ENCODE data around the gene PARD3B.

The PARD3B gene

DNA sequence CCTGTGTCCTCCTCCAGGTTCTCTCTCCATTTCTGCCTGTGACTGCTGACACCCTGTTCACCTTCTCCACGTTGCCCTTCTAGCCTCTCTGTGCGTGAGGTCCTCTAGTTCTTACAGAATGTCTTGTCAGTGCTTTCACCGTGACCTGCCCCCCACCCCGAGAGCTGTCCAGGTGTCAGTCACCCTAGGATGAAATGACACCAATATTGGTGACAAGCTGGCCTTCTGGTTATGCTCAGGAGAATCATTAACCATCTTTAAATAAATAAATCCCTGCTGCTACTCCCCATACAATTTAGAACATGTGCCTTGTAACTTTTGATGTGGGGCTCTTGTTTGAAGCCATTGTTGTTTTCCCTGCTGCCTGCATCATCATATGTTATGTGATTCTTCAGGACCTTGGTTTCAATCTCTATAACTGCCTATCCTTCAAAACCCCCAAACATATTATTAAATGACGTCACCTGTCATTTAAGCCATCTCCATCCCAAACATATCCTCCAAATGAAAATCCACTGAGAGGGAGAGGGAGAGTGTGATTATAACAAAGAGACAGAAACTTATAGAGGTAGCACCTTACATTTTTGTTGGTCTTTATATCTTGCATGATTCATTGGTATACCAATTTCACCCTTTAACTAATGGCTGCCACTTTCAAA is 496.3 kb downstream of the PARD3B start:
- Mint-ChIP-seq H3K9me3 (no peaks in the 10 kb centered on the region), H3K36me3 (ENCODE audit: low read depth) (no peaks in the 10 kb centered on the region), H3K4me1 (ENCODE audit: low read depth) (no peaks in the 10 kb centered on the region), H3K27me3 (no peaks in the 10 kb centered on the region), H3K4me3 (no peak overlapping the region), H3K27ac (no peak overlapping the region)
- intact Hi-C loops (cut with micrococcal nuclease) = no loop called here

DNA sequence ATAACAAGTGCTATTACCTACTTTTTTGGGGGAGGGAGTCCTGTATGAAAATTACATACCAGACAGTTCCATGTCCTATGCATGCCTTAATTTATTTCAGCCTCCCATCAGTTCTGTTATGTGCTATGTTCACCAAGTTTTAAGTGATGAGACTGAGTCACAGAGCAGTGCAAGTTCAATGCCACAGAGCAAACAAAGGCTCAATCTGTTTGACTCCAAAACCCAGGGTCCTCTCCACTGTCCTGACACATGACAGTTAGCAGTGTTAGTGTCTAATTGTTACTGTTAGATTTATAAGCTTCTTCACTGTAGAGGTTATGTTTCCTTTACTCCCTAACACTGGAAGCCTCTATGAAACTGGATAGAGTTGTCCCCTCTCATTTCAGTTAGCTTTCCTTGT is 498.0 kb downstream of the PARD3B start:
- intact Hi-C loops (cut with micrococcal nuclease) = no loop called here
- Mint-ChIP-seq H3K27ac (no peak overlapping the region), H3K4me3 (no peak overlapping the region), H3K27me3 (no peaks in the 10 kb centered on the region), H3K9me3 (no peaks in the 10 kb centered on the region), H3K36me3 (ENCODE audit: low read depth) (no peaks in the 10 kb centered on the region), H3K4me1 (ENCODE audit: low read depth) (no peaks in the 10 kb centered on the region)

DNA sequence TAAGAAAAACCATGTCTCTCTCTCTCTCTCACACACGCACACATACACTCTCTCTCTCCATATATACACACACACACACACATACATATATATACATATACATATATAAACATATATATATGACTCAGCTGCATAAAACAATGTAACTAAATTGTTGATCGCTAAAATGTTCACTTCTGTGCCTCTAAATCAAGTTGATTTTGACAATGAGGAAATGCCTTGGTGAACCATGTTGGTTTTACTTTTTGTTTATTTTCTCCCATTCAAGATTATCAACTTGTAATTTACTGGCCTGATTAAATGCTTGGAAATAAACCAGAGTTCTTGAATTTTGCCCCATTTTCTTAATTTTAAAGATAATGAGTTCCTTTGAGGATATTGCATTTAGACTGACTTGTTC is 500.4 kb downstream of the PARD3B start:
- intact Hi-C loops (cut with micrococcal nuclease) = no loop called here
- H3K27ac Mint-ChIP-seq = no peak overlapping the region
- no peaks in the 10 kb centered on the region for H3K4me1 Mint-ChIP-seq (ENCODE audit: low read depth)
- no peaks in the 10 kb centered on the region for H3K36me3 Mint-ChIP-seq (ENCODE audit: low read depth)
- peaks cover 12% of the 10 kb centered on the region for H3K9me3 Mint-ChIP-seq
- H3K4me3 Mint-ChIP-seq = no peak overlapping the region
- no peaks in the 10 kb centered on the region for H3K27me3 Mint-ChIP-seq

DNA sequence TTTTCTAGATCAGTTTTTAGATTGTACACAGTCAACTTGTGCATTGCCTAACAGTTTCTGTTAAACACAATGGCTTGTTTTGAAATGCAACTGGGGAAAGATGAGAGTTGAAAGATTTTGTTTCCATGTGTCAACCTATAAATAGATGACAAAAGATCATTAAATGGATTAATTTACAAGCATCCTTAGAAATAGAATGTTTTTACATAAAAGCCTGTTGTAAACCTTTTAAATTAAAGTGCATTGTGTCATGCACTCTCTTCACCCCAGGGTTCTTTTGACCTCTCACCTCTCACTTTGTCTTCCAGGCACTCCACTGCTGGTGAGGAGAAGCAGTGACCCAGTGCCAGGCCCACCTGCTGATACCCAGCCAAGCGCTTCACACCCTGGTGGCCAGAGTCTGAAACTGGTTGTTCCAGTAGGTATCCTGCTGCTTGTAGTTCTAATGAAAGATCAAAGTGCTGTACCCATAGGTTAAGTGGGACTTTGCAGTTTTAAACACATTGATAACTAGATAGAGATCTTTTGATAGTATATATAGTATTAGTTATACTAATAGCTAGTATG is 502.1 kb downstream of the PARD3B start:
- peaks cover 12% of the 10 kb centered on the region for H3K9me3 Mint-ChIP-seq
- intact Hi-C loops (cut with micrococcal nuclease) = no loop called here
- no peaks in the 10 kb centered on the region for H3K4me1 Mint-ChIP-seq (ENCODE audit: low read depth)
- H3K27me3 Mint-ChIP-seq = no peaks in the 10 kb centered on the region
- no peak overlapping the region for H3K27ac Mint-ChIP-seq
- H3K36me3 Mint-ChIP-seq (ENCODE audit: low read depth) = no peaks in the 10 kb centered on the region
- no peak overlapping the region for H3K4me3 Mint-ChIP-seq

DNA sequence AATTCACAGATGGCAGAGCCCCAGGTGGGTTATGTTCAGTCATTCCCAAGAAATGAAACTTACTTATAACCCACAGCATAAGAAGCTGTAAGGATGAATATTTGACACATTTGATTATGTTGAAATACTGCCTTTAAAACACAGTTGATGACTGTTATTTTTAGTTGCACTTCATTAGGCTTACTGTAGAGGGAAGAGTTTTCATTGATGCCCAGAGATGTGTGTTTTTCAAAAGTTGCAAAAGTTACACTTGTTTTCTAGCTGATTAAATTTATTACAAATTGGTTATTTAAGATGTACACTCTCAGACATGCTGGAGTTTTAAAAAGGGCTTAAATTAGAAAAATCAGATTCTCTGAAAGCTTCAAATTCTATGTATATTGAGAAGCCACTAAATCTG is 506.1 kb downstream of the PARD3B start:
- no peaks in the 10 kb centered on the region for H3K27me3 Mint-ChIP-seq
- H3K36me3 Mint-ChIP-seq (ENCODE audit: low read depth) = no peaks in the 10 kb centered on the region
- peaks cover 12% of the 10 kb centered on the region for H3K9me3 Mint-ChIP-seq
- no peak overlapping the region for H3K4me3 Mint-ChIP-seq
- no peak overlapping the region for H3K27ac Mint-ChIP-seq
- intact Hi-C loops (cut with micrococcal nuclease) = no loop called here
- no peaks in the 10 kb centered on the region for H3K4me1 Mint-ChIP-seq (ENCODE audit: low read depth)

DNA sequence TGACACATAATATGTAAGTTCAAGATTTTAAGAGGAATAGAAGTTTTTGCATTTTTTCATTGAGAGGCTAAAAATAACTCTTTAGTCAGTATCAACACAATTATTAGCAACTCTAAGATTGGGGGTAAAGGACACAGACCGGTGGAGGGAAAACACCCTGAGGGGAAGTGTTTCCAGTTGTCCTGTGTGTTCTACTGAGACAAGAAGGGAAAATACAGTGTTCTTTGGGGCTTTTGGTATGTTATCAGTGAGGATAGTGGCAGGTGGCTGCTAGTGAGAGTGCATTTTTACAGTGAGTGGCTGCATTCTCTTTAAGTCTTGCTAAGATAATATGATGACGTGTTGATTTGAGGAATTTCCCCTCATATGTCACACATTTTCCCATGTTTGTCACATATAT is 507.5 kb downstream of the PARD3B start:
- no peak overlapping the region for H3K4me3 Mint-ChIP-seq
- H3K27ac Mint-ChIP-seq = no peak overlapping the region
- H3K36me3 Mint-ChIP-seq (ENCODE audit: low read depth) = no peaks in the 10 kb centered on the region
- intact Hi-C loops (cut with micrococcal nuclease) = no loop called here
- no peaks in the 10 kb centered on the region for H3K4me1 Mint-ChIP-seq (ENCODE audit: low read depth)
- peaks cover 12% of the 10 kb centered on the region for H3K9me3 Mint-ChIP-seq
- H3K27me3 Mint-ChIP-seq = no peaks in the 10 kb centered on the region

DNA sequence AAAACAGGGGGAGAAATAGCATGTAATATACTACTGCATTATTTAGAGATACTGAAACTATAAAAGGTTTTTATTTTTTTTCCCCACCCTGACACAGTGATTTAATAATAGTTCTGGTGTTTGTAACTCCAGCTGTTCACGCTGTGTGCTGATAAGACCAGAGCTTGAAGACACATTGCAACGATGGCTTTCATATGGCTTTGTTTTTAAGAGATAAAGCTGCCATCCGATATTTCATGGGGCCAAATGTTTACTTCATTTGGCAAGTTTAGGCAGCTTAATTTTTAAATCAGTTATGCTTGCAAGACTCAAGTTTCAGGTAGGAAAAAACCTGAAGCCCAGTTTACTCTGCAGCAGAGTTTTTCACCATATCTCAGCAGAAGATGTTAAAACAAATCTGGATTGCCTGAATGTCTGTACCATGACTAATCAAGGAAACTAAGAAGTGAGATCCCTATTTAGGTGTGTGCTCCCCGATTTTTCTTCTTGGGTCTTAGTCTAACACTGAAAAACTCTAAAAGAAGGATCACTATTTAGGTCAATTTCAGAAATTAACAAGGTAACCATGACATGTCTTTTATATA is 508.6 kb downstream of the PARD3B start:
- intact Hi-C loops (cut with micrococcal nuclease) = no loop called here
- H3K36me3 Mint-ChIP-seq (ENCODE audit: low read depth) = no peaks in the 10 kb centered on the region
- H3K4me1 Mint-ChIP-seq (ENCODE audit: low read depth) = no peaks in the 10 kb centered on the region
- H3K27me3 Mint-ChIP-seq = no peaks in the 10 kb centered on the region
- no peak overlapping the region for H3K4me3 Mint-ChIP-seq
- H3K9me3 Mint-ChIP-seq = peaks cover 17% of the 10 kb centered on the region
- H3K27ac Mint-ChIP-seq = no peak overlapping the region

DNA sequence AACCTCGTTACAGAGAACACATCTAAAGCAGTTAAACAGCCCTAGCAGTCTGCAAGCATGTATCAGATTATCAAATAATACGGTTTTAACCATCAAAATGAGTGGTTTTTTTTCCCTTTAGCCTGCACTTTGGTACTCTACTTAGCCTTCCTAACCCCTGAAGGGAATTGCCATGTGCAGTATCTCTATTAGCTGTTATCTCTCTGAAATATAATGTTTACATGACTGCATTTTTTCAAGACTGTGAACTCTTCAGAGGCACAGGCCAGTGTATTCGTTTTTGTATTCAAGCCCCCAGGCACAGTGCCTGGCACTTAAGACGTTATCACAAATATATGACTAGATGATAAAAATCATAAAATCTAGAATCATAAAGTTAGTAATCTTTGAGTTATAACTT is 509.5 kb downstream of the PARD3B start:
- H3K9me3 Mint-ChIP-seq = peaks cover 16% of the 10 kb centered on the region
- H3K27ac Mint-ChIP-seq = no peak overlapping the region
- H3K27me3 Mint-ChIP-seq = no peaks in the 10 kb centered on the region
- intact Hi-C loops (cut with micrococcal nuclease) = no loop called here
- no peaks in the 10 kb centered on the region for H3K4me1 Mint-ChIP-seq (ENCODE audit: low read depth)
- no peak overlapping the region for H3K4me3 Mint-ChIP-seq
- no peaks in the 10 kb centered on the region for H3K36me3 Mint-ChIP-seq (ENCODE audit: low read depth)

DNA sequence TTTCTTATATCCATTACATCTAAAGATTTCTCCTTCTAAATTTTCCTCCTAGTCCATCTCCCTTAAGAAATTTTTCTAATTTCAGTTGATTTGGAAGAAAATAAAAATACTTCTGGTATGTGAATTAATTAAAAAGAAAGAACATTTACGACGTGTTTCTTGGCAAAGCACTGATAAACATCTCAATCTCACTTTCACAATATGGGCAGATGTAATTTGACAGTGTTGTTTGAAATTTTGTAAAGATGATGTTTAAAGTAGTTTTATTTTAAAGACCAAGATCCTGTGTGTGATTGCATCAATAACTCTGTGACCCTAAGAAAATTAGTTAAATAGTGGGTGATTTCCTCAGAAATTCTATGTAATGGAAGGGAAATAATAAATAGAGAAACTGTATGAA is 510.0 kb downstream of the PARD3B start:
- peaks cover 16% of the 10 kb centered on the region for H3K9me3 Mint-ChIP-seq
- no peaks in the 10 kb centered on the region for H3K36me3 Mint-ChIP-seq (ENCODE audit: low read depth)
- intact Hi-C loops (cut with micrococcal nuclease) = no loop called here
- H3K4me1 Mint-ChIP-seq (ENCODE audit: low read depth) = no peaks in the 10 kb centered on the region
- no peak overlapping the region for H3K27ac Mint-ChIP-seq
- no peak overlapping the region for H3K4me3 Mint-ChIP-seq
- no peaks in the 10 kb centered on the region for H3K27me3 Mint-ChIP-seq

DNA sequence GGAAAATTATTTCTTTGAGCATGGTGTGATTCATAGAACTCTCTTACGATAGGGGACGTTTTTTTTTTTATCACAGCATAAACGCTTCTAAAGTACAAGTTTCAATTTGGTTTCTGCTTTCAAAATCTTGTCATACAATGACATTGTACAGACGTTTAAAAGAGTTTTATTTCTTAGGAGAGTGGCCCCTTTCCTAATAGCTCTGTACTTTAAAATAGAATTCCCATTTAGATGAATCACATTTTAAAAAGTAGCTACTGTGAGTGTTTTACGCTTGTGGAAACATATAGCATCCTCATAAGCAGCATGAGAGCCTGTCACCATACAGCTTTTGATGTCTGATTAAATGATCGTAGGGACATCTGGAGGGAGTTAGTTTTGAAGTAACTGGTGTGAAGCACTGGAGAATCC is 510.9 kb downstream of the PARD3B start:
- Mint-ChIP-seq H3K27me3 (no peaks in the 10 kb centered on the region), H3K4me3 (no peak overlapping the region), H3K9me3 (peaks cover 16% of the 10 kb centered on the region), H3K27ac (no peak overlapping the region), H3K36me3 (ENCODE audit: low read depth) (no peaks in the 10 kb centered on the region), H3K4me1 (ENCODE audit: low read depth) (no peaks in the 10 kb centered on the region)
- intact Hi-C loops (cut with micrococcal nuclease) = no loop called here

DNA sequence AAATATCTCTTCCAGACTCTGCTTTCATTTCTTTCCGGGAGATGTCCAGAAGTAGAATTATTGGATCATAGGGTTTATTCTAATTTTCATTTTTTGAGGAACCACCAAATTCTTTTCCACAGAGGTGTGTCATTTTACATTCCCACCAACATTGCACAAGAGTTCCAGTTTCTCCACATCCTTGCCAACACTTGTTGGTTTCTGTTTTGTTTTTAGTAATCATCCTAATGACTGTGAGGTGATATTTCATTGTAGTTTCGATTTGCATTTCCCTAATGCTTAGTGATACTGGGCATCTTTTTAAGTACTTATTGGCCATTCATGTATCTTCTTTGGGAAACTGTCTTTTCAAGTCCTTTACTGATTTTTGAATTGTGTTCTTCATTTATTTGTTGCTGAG is 513.1 kb downstream of the PARD3B start:
- Mint-ChIP-seq H3K4me3 (no peak overlapping the region), H3K27ac (no peak overlapping the region), H3K4me1 (ENCODE audit: low read depth) (no peaks in the 10 kb centered on the region), H3K27me3 (no peaks in the 10 kb centered on the region), H3K9me3 (peaks cover 16% of the 10 kb centered on the region), H3K36me3 (ENCODE audit: low read depth) (no peaks in the 10 kb centered on the region)
- intact Hi-C loops (cut with micrococcal nuclease) = no loop called here

DNA sequence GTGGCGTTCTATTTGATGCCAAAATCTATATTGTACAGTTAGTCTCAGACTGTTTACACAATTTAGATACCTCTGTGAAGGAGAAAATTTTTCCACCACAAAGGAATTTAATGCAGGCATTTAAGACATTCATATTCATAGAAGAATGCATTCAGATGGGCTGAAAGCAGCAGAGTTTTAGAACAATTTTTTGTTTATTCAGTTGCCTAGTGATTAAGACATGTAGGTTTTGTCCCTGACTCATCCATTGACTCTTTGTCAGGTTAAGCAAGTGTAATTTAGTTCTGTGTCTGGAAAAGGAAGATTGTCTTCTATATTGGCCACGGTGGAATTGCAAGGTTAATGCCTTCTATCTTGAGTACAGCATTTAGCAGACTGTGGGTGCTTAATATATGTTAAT is 515.0 kb downstream of the PARD3B start:
- H3K9me3 Mint-ChIP-seq = peaks cover 16% of the 10 kb centered on the region
- H3K27ac Mint-ChIP-seq = no peak overlapping the region
- H3K36me3 Mint-ChIP-seq (ENCODE audit: low read depth) = no peaks in the 10 kb centered on the region
- H3K27me3 Mint-ChIP-seq = no peaks in the 10 kb centered on the region
- H3K4me3 Mint-ChIP-seq = no peak overlapping the region
- H3K4me1 Mint-ChIP-seq (ENCODE audit: low read depth) = no peaks in the 10 kb centered on the region
- intact Hi-C loops (cut with micrococcal nuclease) = no loop called here

DNA sequence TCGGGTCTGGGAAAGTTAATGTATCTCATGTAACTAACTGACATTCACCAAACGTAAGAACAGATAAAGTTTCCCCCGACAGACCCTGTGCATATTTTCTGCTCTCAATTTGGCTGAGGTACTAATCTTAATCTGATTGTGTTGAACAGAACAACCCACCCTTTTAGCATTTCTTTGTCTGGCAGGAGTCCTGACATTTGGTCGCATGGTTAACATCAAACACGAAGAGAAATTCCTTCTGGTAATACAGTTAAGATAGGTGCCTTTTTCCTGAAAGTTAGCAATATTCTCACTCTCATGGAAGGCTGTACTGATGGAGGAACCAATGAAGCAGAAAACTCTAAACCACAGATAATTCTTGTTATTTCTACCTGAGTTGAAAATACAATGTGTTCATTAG is 520.8 kb downstream of the PARD3B start:
- intact Hi-C loops (cut with micrococcal nuclease) = no loop called here
- Mint-ChIP-seq H3K4me1 (ENCODE audit: low read depth) (no peaks in the 10 kb centered on the region), H3K4me3 (no peak overlapping the region), H3K27me3 (no peaks in the 10 kb centered on the region), H3K9me3 (no peaks in the 10 kb centered on the region), H3K27ac (no peak overlapping the region), H3K36me3 (ENCODE audit: low read depth) (no peaks in the 10 kb centered on the region)

DNA sequence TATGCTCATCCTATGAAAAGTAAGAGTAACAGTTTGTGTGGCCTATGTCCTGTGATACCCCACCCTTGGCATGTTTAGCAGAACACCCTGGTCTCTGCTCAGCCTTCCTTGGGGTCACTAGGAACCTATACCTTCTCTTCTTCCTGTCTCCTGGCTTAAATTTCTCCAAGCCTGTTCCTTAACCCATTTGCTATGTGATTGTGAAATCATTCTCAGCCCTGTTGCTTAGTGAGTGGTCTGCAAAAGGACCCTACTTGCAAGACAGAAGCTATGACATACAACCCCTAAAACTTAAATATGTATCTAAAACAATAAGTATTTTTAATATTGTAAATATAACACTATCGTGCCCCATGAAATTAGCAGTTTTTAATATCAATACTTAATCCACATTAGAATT is 524.7 kb downstream of the PARD3B start:
- Mint-ChIP-seq H3K4me1 (ENCODE audit: low read depth) (no peaks in the 10 kb centered on the region), H3K9me3 (no peaks in the 10 kb centered on the region), H3K4me3 (no peak overlapping the region), H3K36me3 (ENCODE audit: low read depth) (no peaks in the 10 kb centered on the region), H3K27ac (no peak overlapping the region), H3K27me3 (no peaks in the 10 kb centered on the region)
- intact Hi-C loops (cut with micrococcal nuclease) = no loop called here

DNA sequence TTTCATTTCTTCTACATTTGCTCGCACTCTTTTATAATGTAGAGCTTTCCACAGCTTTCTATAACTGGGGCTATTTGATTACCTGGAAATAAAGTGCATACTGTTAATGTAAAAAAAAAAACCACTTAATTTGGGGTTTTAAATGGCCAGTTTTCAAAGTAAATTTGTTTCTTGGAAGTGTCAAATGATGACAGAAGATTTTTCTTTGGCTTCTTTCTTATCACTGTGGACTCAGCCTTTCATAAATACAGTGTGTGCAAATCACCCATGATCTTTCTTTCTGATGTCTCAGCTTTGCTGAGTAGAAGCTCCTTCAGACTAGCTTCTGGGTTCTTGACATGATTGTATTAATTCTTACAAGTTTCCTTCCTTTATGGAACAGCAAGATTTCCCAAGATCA is 525.6 kb downstream of the PARD3B start:
- H3K4me1 Mint-ChIP-seq (ENCODE audit: low read depth) = no peaks in the 10 kb centered on the region
- intact Hi-C loops (cut with micrococcal nuclease) = no loop called here
- no peaks in the 10 kb centered on the region for H3K36me3 Mint-ChIP-seq (ENCODE audit: low read depth)
- no peaks in the 10 kb centered on the region for H3K9me3 Mint-ChIP-seq
- H3K4me3 Mint-ChIP-seq = no peak overlapping the region
- H3K27ac Mint-ChIP-seq = no peak overlapping the region
- no peaks in the 10 kb centered on the region for H3K27me3 Mint-ChIP-seq
